ENCODE results near the gene STK11. TPM values are rescaled to one million over a fixed set of nuclear protein-coding genes. Genes with fewer than 3 reads are reported as not detected.
"Not testable (repeated sequence)": the region's sequence is repeated elsewhere in the genome, so short reads cannot be mapped to it uniquely, and the experiment has no call there.

The STK11 gene
- polyA plus RNA-seq, 2 of the 4 experiments (the other 2 are of a cell fraction) = 16.2 to 33.6 TPM

DNA sequence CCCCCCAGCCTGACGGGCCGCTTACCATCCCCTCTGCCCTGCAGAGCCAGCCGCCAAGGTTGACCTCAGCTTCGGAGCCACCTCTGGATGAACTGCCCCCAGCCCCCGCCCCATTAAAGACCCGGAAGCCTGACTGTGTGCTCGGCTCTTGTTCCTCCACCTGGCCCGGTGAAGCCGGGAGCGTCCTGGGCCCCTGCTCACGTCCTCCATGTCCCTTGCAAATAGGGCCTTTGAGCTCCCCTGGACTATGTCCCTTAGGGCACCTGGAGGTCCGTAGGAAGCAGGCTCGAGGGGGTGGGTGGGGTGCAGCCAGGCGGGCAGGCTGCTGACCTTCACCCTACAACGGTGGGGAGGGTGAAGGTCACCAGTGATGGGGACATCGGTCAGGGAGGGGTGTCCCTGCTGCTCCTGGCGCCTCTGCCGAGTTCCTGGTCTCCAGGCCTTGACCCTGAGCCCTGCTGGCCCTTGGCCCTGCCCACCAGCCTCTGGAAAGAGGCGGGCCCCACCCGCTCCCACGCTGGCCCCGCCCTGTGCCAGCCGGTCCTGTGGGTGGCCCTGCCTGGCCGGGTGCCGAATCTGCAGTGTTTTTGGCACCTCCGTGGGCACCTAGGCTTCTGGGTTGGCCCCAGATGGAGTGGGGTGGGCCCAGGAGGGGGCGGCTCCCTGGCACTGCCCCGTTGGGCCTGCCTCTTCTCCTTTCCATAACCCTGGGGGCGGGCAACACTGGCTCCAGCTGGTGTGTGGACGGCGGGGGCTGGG, 39.3 kb downstream of the STK11 start:
- Histone ChIP-seq H3K27ac (peak overlapping the region; percentile 76 to 91), H3K9me3 (no peaks in the 10 kb centered on the region), H3K4me1 (peaks cover 56% of the 10 kb centered on the region), H3K4me2 (peak overlapping the region; percentile 86), H3K4me3 (peak overlapping the region; percentile 31; the same call in 2 of the 3 replicates)
- ChIA-PET POLR2A (interaction anchor here (0.7 to 4.5 kb wide), 7 partner anchors 8 to 113 kb away, joined by 3 to 98 read pairs (median 9); partner anchors contain the start of genes CIRBP and FAM174C), CTCF (interaction anchor here (0.6 to 7.5 kb wide), 19 partner anchors 13 to 461 kb away, joined by 3 to 500 read pairs (median 6); partner anchors contain the start of genes ARHGAP45, CIRBP, FAM174C and POLR2E)
- FAIRE-seq = no peak
- no peak for DNase-seq (ENCODE audit: low read depth in 1 of 2, low spot score in 1 of 2)
- TF ChIP-seq, protein P1, sequence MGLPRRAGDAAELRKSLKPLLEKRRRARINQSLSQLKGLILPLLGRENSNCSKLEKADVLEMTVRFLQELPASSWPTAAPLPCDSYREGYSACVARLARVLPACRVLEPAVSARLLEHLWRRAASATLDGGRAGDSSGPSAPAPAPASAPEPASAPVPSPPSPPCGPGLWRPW (IDR thresholded peaks at IDR 0.05) = no peak
- TF ChIP-seq JUN (IDR thresholded peaks at IDR 0.05) = 0 out of 5 replicates have a peak, but pooled peaks of 1 of the 2 experiments have one; percentile 1
- ATAC-seq = peak in 1 of 2 experiments; percentile 49; a peak in 3 of 6 replicates
- 0% methylated on average over 7 of the region's 31 CpGs for WGBS (ENCODE audit: missing lambda C conversion rate)

DNA sequence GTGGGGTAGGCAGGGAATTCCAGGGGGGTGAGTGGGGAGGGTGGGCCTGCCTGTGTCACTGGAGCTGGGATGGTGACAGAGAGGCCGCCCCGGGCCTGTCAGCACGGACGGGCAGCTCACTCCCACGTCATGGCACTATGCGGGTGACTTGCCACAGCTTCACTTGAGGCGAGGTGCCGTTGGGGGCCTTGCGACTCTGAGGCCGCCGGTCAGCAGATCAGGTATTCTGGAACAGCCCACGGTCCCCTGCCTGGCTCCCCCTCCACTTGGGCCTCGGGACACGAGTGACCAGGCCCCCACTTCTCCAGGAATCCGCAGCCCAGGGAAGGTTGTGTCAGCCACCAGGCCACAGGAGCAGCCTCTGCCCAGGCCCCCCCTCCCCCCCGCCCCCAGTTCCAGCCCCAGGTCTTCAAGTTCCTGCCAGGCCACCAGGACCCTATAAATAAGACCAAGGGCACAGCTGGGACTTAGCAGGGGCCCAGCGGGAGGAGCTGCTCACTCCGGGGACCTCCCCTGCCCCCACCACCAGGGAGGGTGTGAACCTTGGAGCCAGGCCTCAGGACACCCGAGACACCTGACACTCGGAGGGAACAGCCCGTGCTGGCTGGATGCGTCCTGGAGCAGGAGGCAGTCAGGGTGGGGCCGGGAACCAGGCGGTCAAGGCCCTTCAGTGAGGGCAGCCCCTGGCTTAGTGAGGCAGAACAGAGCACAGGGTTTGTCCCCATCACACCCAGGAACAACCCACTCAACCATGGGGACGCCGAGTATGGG, 40.1 kb downstream of the STK11 start:
- TF ChIP-seq ZNF302 (CRISPR knock-in tag; IDR thresholded peaks at IDR 0.05) (no peak), NFE2L2 (conservative IDR thresholded peaks at IDR 0.05; ENCODE audit: low read length) (no peak), JUNB (IDR thresholded peaks at IDR 0.05) (no peak), FOSB (CRISPR knock-in tag; IDR thresholded peaks at IDR 0.05) (no peak), EP300 (IDR thresholded peaks at IDR 0.05) (no peak), SMC3 (IDR thresholded peaks at IDR 0.05) (no peak), POLR2AphosphoS2 (conservative IDR thresholded peaks at IDR 0.05; ENCODE audit: low read length) (no peak), ESRRA (IDR thresholded peaks at IDR 0.05; ENCODE audit: borderline replicate concordance, low read length) (no peak), TFCP2L1 (CRISPR knock-in tag; IDR thresholded peaks at IDR 0.05) (no peak)
- TF ChIP-seq, protein P2, sequence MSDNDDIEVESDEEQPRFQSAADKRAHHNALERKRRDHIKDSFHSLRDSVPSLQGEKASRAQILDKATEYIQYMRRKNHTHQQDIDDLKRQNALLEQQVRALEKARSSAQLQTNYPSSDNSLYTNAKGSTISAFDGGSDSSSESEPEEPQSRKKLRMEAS (IDR thresholded peaks at IDR 0.05) = no peak
- TF ChIP-seq, protein P3, sequence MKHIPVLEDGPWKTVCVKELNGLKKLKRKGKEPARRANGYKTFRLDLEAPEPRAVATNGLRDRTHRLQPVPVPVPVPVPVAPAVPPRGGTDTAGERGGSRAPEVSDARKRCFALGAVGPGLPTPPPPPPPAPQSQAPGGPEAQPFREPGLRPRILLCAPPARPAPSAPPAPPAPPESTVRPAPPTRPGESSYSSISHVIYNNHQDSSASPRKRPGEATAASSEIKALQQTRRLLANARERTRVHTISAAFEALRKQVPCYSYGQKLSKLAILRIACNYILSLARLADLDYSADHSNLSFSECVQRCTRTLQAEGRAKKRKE (CRISPR knock-in tag; IDR thresholded peaks at IDR 0.05; ENCODE audit: low read depth) = no peak
- TF ChIP-seq, protein P4, sequence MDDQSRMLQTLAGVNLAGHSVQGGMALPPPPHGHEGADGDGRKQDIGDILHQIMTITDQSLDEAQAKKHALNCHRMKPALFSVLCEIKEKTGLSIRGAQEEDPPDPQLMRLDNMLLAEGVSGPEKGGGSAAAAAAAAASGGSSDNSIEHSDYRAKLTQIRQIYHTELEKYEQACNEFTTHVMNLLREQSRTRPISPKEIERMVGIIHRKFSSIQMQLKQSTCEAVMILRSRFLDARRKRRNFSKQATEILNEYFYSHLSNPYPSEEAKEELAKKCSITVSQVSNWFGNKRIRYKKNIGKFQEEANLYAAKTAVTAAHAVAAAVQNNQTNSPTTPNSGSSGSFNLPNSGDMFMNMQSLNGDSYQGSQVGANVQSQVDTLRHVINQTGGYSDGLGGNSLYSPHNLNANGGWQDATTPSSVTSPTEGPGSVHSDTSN (IDR thresholded peaks at IDR 0.05) = no peak
- DNase-seq (ENCODE audit: low read depth in 1 of 2, low spot score in 1 of 2) = no peak
- Histone ChIP-seq H3K9me3 (no peaks in the 10 kb centered on the region), H3K4me3 (no peak overlapping the region), H3K4me2 (peak overlapping the region; percentile 86), H3K27ac (peak overlapping the region; percentile 76 to 91), H3K4me1 (peaks cover 56% of the 10 kb centered on the region)
- no peak for FAIRE-seq
- ChIA-PET CTCF (interaction anchor here (3.1 to 7.5 kb wide), 3 partner anchors 15 to 28 kb away, joined by 38 to 500 read pairs (median 39); partner anchors contain the start of genes CIRBP and FAM174C), POLR2A (interaction anchor here (0.6 to 4.5 kb wide), 4 partner anchors 21 to 114 kb away, joined by 3 to 98 read pairs (median 8); partner anchors contain the start of genes CIRBP and FAM174C)
- no peak for ATAC-seq
- 69% methylated on average over 2 of the region's 26 CpGs for WGBS (ENCODE audit: missing lambda C conversion rate)

DNA sequence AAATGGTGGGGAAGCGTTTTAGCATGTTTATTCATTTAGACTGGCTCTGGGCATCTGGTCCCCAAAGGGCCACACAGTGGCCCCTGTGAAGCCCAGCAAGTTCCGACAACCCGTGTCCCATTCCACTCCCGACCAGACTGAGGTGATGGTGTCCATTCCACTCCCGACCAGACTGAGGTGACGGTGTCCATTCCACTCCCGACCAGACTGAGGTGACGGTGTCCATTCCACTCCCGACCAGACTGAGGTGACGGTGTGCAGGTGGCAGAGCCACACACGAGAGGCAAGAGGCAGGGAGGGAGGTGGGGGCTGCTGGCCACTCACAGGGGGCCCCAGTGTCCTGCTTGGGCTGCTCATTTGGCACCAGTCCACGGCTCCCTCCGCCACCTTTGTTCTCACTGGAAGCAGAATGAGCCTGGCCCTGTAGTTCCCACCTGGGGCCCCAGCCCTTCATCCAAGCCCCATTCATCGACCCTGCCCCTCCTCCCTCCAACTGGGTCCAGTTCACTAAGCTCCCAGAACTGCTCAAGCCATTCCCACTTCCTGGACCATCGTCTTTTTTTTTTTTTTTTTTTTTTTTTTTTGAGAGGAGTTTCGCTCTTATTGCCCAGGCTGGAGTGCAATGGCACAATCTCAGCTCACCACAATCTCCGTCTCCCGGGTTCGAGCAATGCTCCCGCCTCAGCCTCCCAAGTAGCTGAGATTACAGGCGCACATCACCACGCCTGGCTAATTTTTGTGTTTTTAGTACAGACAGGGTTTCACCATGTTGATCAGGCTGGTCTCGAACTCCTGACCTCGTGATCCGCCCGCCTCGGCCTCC, 40.9 kb downstream of the STK11 start:
- ChIA-PET CTCF (interaction anchor here (0.5 to 7.5 kb wide), 2 partner anchors 14 to 42 kb away, joined by 3 to 500 read pairs; partner anchors contain the start of gene CIRBP), POLR2A (interaction anchor here (0.6 to 4.5 kb wide), 2 partner anchors 20 to 23 kb away, joined by 3 to 98 read pairs; partner anchors contain the start of gene CIRBP)
- not testable (repeated sequence) for H3K4me3 ChIP-seq; ATAC-seq; DNase-seq (ENCODE audit: low read depth in 1 of 2, low spot score in 1 of 2); H3K9me3 ChIP-seq; FAIRE-seq
- H3K4me2 ChIP-seq = peak overlapping the region; percentile 86; the same call in 2 of the 3 replicates
- 87% methylated on average over 22 of the region's 27 CpGs for WGBS (ENCODE audit: missing lambda C conversion rate)
- H3K4me1 ChIP-seq = peaks cover 50% of the 10 kb centered on the region
- peak overlapping the region; percentile 30 to 91; a peak in 4 of 6 replicates for H3K27ac ChIP-seq
